ENCODE measurements around the gene COL4A2.

- TF ChIP-seq CTCF (IDR thresholded peaks at IDR 0.05; ENCODE audit: insufficient read depth, low read depth, low read length): no peak
- no peak for TF ChIP-seq EZH2 (IDR thresholded peaks at IDR 0.05; ENCODE audit: insufficient read depth, low read length)
Observed at GRCh38 chr13:110365876-110366275, 58.8 kb downstream of the COL4A2 start.

Data from astrocyte (in vitro differentiated cells and primary cell).